IMR-90 (cell line): ENCODE measurements around the gene SFTPA1. TPM values are rescaled to one million over a fixed set of nuclear protein-coding genes. Genes with fewer than 3 reads are reported as not detected.

Source experiments
- ATAC-seq: fragments of 200-7000 bp; cut with Tn5 transposase; 2 replicates; pipeline ENCODE4 v1.9.1; 2020; ENCODE audit warnings: low read depth, mild to moderate bottlenecking, moderate library complexity
- BruUV-seq: library from RNA; stranded (reverse); fragments of 400-500 nt; replicated peaks from 2 replicates; lab custom pipeline; 2021; lab: Mats Ljungman, UMichigan
- CTCF ChIA-PET: fragments of 300-600 bp; formaldehyde crosslinking; extraction: SDS; loops from one replicate; lab custom pipeline; 2021; ENCODE audit warnings: antibody characterized with exemption; lab: Yijun Ruan, JAX
- POLR2A ChIA-PET: fragments of 300-600 bp; sonication (Branson Sonifier 250); formaldehyde crosslinking; loops from one replicate; lab custom pipeline; 2022; ENCODE audit warnings: antibody characterized with exemption; ENCODE audit not compliant: unreplicated experiment; lab: Charles Lee
- DNase-seq: peaks from one replicate; pipeline ENCODE4 v3.0.0; 2013
- H2AFZ ChIP-seq: replicated peaks from 2 replicates; pipeline ENCODE3; 2013; ENCODE audit warnings: low read length, mild to moderate bottlenecking; ENCODE audit not compliant: poor library complexity
- H2AK5ac ChIP-seq: 2 replicates; pipeline ENCODE4 v1.6.1; 2013; ENCODE audit warnings: low read depth, low read length, inconsistent platforms
- H2AK9ac ChIP-seq: replicated peaks from 2 replicates; pipeline ENCODE3; 2013; ENCODE audit warnings: mild to moderate bottlenecking, low read depth, low read length, moderate library complexity; ENCODE audit not compliant: poor library complexity
- H2BK120ac ChIP-seq: 2 replicates; pipeline ENCODE4 v1.6.1; 2013; ENCODE audit warnings: low read depth, low read length, inconsistent platforms
- H2BK15ac ChIP-seq: 3 replicates; pipeline ENCODE4 v1.6.1; 2013; ENCODE audit warnings: low read depth, low read length, inconsistent platforms
- H2BK20ac ChIP-seq: 2 replicates; pipeline ENCODE4 v1.6.1; 2013; ENCODE audit warnings: low read depth, mild to moderate bottlenecking, inconsistent platforms, low read length, moderate library complexity
- H2BK5ac ChIP-seq: 2 replicates; pipeline ENCODE4 v1.6.1; 2013; ENCODE audit warnings: mild to moderate bottlenecking, low read depth, low read length, inconsistent platforms; ENCODE audit not compliant: poor library complexity, severe bottlenecking
- H3K14ac ChIP-seq: replicated peaks from 2 replicates; pipeline ENCODE4 v1.6.1; 2013; ENCODE audit warnings: low read depth, low read length, inconsistent platforms
- H3K18ac ChIP-seq: 2 replicates; pipeline ENCODE4 v1.6.1; 2013; ENCODE audit warnings: low read depth, low read length, control low read depth
- H3K23ac ChIP-seq: 2 replicates; pipeline ENCODE4 v1.6.1; 2013; ENCODE audit warnings: low read depth, low read length, inconsistent platforms
- H3K27ac ChIP-seq: 2 replicates; pipeline ENCODE4 v1.5.1; 2013; ENCODE audit warnings: mild to moderate bottlenecking, control low read depth, low read length; ENCODE audit not compliant: insufficient read depth
- H3K27me3 ChIP-seq: 2 replicates; pipeline ENCODE4 v1.6.1; 2013; ENCODE audit warnings: low read length; ENCODE audit not compliant: control insufficient read depth, insufficient read depth
- H3K36me3 ChIP-seq: 2 replicates; pipeline ENCODE4 v1.6.1; 2013; ENCODE audit warnings: low read length, mixed read lengths; ENCODE audit not compliant: control insufficient read depth, insufficient read depth
- H3K4ac ChIP-seq: 2 replicates; pipeline ENCODE4 v1.6.1; 2013; ENCODE audit warnings: low read depth, low read length, inconsistent platforms
- H3K4me1 ChIP-seq: 2 replicates; pipeline ENCODE4 v1.6.1; 2013; ENCODE audit warnings: low read length, mixed read lengths; ENCODE audit not compliant: control insufficient read depth, insufficient read depth
- H3K4me2 ChIP-seq: 2 replicates; pipeline ENCODE4 v1.6.1; 2013; ENCODE audit warnings: low read depth, mild to moderate bottlenecking, control low read depth, low read length, moderate library complexity
- H3K4me3 ChIP-seq: 2 replicates; pipeline ENCODE4 v1.5.1; 2013; ENCODE audit warnings: low read depth, mild to moderate bottlenecking, control low read depth, low read length, moderate library complexity; ENCODE audit not compliant: insufficient read depth
- H3K56ac ChIP-seq: 2 replicates; pipeline ENCODE4 v1.6.1; 2013; ENCODE audit warnings: low read length, inconsistent platforms; ENCODE audit not compliant: insufficient read depth; ENCODE audit errors: extremely low read depth
- H3K79me1 ChIP-seq, 2 experiments: 2 replicates each; pipeline ENCODE4 v1.6.1; 2013; ENCODE audit warnings: low read length in 2 of 2, inconsistent platforms in 1 of 2, low read depth in 1 of 2
- H3K9ac ChIP-seq: 2 replicates; pipeline ENCODE4 v1.6.1; 2013; ENCODE audit warnings: low read depth, low read length, control low read depth
- H3K9me1 ChIP-seq: 2 replicates; pipeline ENCODE4 v1.6.1; 2013; ENCODE audit warnings: low read length, inconsistent platforms; ENCODE audit not compliant: insufficient read depth
- H3K9me3 ChIP-seq: 2 replicates; pipeline ENCODE4 v1.6.1; 2013; ENCODE audit warnings: low read length; ENCODE audit not compliant: control insufficient read depth, insufficient read depth
- H4K20me1 ChIP-seq: 2 replicates; pipeline ENCODE4 v1.6.1; 2013; ENCODE audit warnings: low read length, inconsistent platforms; ENCODE audit not compliant: insufficient read depth
- H4K5ac ChIP-seq: 2 replicates; pipeline ENCODE4 v1.6.1; 2013; ENCODE audit warnings: mild to moderate bottlenecking, low read depth, low read length, control low read depth
- H4K8ac ChIP-seq, 2 experiments: 2 replicates each; pipeline ENCODE4 v1.6.1; 2013; ENCODE audit warnings: low read depth in 2 of 2, low read length in 2 of 2, control low read depth in 1 of 2, inconsistent platforms in 1 of 2
- H4K91ac ChIP-seq: 2 replicates; pipeline ENCODE4 v1.6.1; 2013; ENCODE audit warnings: low read depth, low read length, inconsistent platforms; ENCODE audit not compliant: insufficient read depth
- CEBPB ChIP-seq: IDR thresholded peaks from 2 replicates; pipeline ENCODE4 v1.6.1; 2012; ENCODE audit warnings: low read depth, low read length, improper control_type of control experiment
- CHD1 ChIP-seq: IDR thresholded peaks from 2 replicates; pipeline ENCODE4 v1.6.1; 2012; ENCODE audit warnings: low read depth, low read length, improper control_type of control experiment
- FOS ChIP-seq: fragments of 150-350 bp; IDR thresholded peaks from 2 replicates; pipeline ENCODE4 v1.6.1; 2016; ENCODE audit warnings: low read depth, low read length
- MAFK ChIP-seq: IDR thresholded peaks from 2 replicates; pipeline ENCODE4 v1.6.1; 2012; ENCODE audit warnings: low read depth, low read length, improper control_type of control experiment
- MAZ ChIP-seq: IDR thresholded peaks from 2 replicates; pipeline ENCODE4 v1.6.1; 2012; ENCODE audit warnings: low read depth, mild to moderate bottlenecking, low read length, improper control_type of control experiment, moderate library complexity, borderline replicate concordance
- MXI1 ChIP-seq: IDR thresholded peaks from 2 replicates; pipeline ENCODE4 v1.6.1; 2012; ENCODE audit warnings: low read depth, mild to moderate bottlenecking, low read length, moderate library complexity, borderline replicate concordance
- NFE2L2 ChIP-seq: fragments of 150-350 bp; IDR thresholded peaks from 2 replicates; pipeline ENCODE4 v1.6.1; 2016; ENCODE audit warnings: low read depth, mild to moderate bottlenecking, low read length
- RAD21 ChIP-seq: IDR thresholded peaks from 2 replicates; pipeline ENCODE4 v1.6.1; 2012; ENCODE audit warnings: low read length, improper control_type of control experiment
- RCOR1 ChIP-seq: IDR thresholded peaks from 2 replicates; pipeline ENCODE4 v1.6.1; 2012; ENCODE audit warnings: mild to moderate bottlenecking, low read length, improper control_type of control experiment; ENCODE audit not compliant: insufficient replicate concordance
- RFX5 ChIP-seq: IDR thresholded peaks from 2 replicates; pipeline ENCODE4 v1.8.0; 2012; ENCODE audit warnings: low read depth, mild to moderate bottlenecking, low read length, moderate library complexity
- SMC3 ChIP-seq: fragments of 150-350 bp; IDR thresholded peaks from 2 replicates; pipeline ENCODE4 v1.6.1; 2016; ENCODE audit warnings: low read depth, mild to moderate bottlenecking, antibody characterized with exemption, low read length, moderate library complexity
- WGBS, 2 experiments: methylation state at CpG; one replicate each; pipeline versions ENCODE4 v1.1.5 to v1.1.7; 2013; ENCODE audit warnings: missing lambda C conversion rate in 2 of 2; ENCODE audit not compliant: insufficient read length in 1 of 2; ENCODE audit errors: extremely low coverage in 2 of 2; 5-methylcytosine and 5-hydroxymethylcytosine counted together
- dilution Hi-C: fragments of 300-500 bp; cut with HindIII; formaldehyde crosslinking; loops from one replicate; pipeline ENCODE4 v1.14.3; 2018; ENCODE audit warnings: low sequenced_read_pairs; ENCODE audit not compliant: unreplicated experiment
- in situ Hi-C: fragments of 300-500 bp; cut with MboI; formaldehyde crosslinking; loops from 3 replicates; pipeline ENCODE4 v1.14.3; 2019; ENCODE audit warnings: low sequenced_read_pairs, inconsistent platforms, mixed read lengths
- intact Hi-C: fragments of 100-400 bp; cut with micrococcal nuclease; formaldehyde crosslinking; loops from 2 replicates; pipeline ENCODE4 v1.10.0; 2022
- polyA plus RNA-seq, 3 experiments: library from polyadenylated mRNA; depleted of rRNA; stranded (reverse); fragments of >200 nt; gene quantifications; 2 replicates each; pipeline ENCODE4 v1.2.3, GENCODE V29; 2012; ENCODE audit warnings: low replicate concordance in 1 of 3
- total RNA-seq: library from RNA; depleted of rRNA; stranded (reverse); fragments of >200 nt; gene quantifications from 2 replicates; pipeline ENCODE4 v1.2.3, GENCODE V29; 2012
- TF ChIP-seq, protein P1 (sequence below): fragments of 150-350 bp; IDR thresholded peaks from 2 replicates; pipeline ENCODE4 v1.6.1; 2016; ENCODE audit warnings: low read depth, mild to moderate bottlenecking, low read length, moderate library complexity, borderline replicate concordance
- TF ChIP-seq, protein P2 (sequence below): conservative IDR thresholded peaks from 2 replicates; pipeline ENCODE4 v1.5.1; 2012; ENCODE audit warnings: mild to moderate bottlenecking, low read depth, low read length, improper control_type of control experiment
- TF ChIP-seq, protein P3 (sequence below): fragments of 150-350 bp; IDR thresholded peaks from 2 replicates; pipeline ENCODE4 v1.6.1; 2017; ENCODE audit warnings: mild to moderate bottlenecking, antibody characterized with exemption, low read length, low read depth

The SFTPA1 gene
- total and polyA plus RNA-seq, 2 of the 4 experiments (the other 2 are of a cell fraction), result not detected

DNA sequence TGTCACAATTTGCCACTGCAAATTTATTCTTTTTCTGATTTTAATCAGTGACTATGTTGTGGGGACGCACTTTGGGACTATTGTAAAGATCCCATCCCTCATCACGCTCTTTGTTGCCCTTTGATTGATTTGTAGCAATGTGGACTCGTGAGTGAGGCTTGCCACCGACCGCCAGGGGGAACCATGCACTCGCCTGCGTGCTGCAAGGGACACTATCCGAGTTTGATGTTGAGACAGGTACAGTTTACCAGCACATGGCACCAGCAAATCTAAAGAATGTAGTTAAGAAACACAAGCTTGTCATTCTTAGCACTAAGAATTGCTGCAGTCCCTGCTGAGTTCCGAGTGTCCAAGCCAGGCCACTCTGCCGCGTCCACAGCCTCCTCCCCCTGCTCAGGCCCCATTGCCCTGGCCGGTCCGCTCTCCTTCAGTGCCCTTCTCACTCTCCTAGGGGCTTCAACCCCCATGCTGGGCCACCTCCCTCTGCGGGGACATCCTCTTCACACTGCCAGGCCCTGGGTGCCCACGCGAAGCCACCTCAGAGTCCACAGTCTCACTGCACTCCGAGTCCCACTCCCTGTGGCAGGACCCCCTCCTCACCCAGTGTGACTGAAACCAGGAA lies 48.5 kb upstream of the SFTPA1 start:
- Histone ChIP-seq H3K9me3 (no peaks in the 10 kb centered on the region), H3K14ac (no peak overlapping the region), H4K20me1 (no peaks in the 10 kb centered on the region), H3K79me1 (no peaks in the 10 kb centered on the region), H4K8ac (no peak overlapping the region), H4K91ac (no peak overlapping the region), H2BK5ac (no peak overlapping the region), H2AK5ac (no peak overlapping the region), H2AFZ (peak overlapping the region; percentile 59), H2AK9ac (no peak overlapping the region), H3K36me3 (no peaks in the 10 kb centered on the region), H3K4ac (no peak overlapping the region), H4K5ac (no peak overlapping the region), H3K4me2 (peak overlapping the region; percentile 69; the same call in 1 of the 2 replicates), H3K9me1 (no peaks in the 10 kb centered on the region), H2BK20ac (no peak overlapping the region), H2BK15ac (no peak overlapping the region), H3K27me3 (peaks cover 12% of the 10 kb centered on the region), H3K23ac (no peak overlapping the region), H3K27ac (no peak overlapping the region), H3K56ac (no peak overlapping the region), H3K4me3 (no peak overlapping the region), H3K4me1 (no peaks in the 10 kb centered on the region), H3K18ac (no peak overlapping the region), H3K9ac (no peak overlapping the region), H2BK120ac (no peak overlapping the region)
- DNase-seq (peak; percentile 54), ATAC-seq (peak; percentile 91)
- BruUV-seq, result no TSS peak
- intact Hi-C loops, result loop anchor here (1.0 kb wide), 2 partner anchors 367 to 485 kb away; no protein-coding TSS in a partner anchor
- ChIA-PET POLR2A (no interaction called here), CTCF (interaction anchor here (0.6 to 0.7 kb wide), 3 partner anchors 8 to 668 kb away, joined by 3 to 4 read pairs (median 3); no protein-coding TSS in a partner anchor)
- WGBS, 2 experiments, result 13% methylated on average over 11 of the region's 17 CpGs; no CpG with 5 or more reads in 1 of the 2 experiments
- TF ChIP-seq, protein P1, sequence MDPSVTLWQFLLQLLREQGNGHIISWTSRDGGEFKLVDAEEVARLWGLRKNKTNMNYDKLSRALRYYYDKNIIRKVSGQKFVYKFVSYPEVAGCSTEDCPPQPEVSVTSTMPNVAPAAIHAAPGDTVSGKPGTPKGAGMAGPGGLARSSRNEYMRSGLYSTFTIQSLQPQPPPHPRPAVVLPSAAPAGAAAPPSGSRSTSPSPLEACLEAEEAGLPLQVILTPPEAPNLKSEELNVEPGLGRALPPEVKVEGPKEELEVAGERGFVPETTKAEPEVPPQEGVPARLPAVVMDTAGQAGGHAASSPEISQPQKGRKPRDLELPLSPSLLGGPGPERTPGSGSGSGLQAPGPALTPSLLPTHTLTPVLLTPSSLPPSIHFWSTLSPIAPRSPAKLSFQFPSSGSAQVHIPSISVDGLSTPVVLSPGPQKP, result no peak
- TF ChIP-seq, protein P2, sequence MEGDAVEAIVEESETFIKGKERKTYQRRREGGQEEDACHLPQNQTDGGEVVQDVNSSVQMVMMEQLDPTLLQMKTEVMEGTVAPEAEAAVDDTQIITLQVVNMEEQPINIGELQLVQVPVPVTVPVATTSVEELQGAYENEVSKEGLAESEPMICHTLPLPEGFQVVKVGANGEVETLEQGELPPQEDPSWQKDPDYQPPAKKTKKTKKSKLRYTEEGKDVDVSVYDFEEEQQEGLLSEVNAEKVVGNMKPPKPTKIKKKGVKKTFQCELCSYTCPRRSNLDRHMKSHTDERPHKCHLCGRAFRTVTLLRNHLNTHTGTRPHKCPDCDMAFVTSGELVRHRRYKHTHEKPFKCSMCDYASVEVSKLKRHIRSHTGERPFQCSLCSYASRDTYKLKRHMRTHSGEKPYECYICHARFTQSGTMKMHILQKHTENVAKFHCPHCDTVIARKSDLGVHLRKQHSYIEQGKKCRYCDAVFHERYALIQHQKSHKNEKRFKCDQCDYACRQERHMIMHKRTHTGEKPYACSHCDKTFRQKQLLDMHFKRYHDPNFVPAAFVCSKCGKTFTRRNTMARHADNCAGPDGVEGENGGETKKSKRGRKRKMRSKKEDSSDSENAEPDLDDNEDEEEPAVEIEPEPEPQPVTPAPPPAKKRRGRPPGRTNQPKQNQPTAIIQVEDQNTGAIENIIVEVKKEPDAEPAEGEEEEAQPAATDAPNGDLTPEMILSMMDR, result peak; percentile 82
- TF ChIP-seq RAD21 (peak; percentile 80), MXI1 (no peak), CEBPB (no peak), FOS (no peak), RFX5 (no peak), MAZ (no peak; the same call in 1 of the 2 replicates), SMC3 (peak; percentile 75), CHD1 (no peak), NFE2L2 (no peak), RCOR1 (no peak), MAFK (no peak)
- TF ChIP-seq, protein P3, sequence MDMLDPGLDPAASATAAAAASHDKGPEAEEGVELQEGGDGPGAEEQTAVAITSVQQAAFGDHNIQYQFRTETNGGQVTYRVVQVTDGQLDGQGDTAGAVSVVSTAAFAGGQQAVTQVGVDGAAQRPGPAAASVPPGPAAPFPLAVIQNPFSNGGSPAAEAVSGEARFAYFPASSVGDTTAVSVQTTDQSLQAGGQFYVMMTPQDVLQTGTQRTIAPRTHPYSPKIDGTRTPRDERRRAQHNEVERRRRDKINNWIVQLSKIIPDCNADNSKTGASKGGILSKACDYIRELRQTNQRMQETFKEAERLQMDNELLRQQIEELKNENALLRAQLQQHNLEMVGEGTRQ, result no peak
- in situ Hi-C loops, result loop anchor here (5.0 to 25.0 kb wide), 2 partner anchors 370 to 700 kb away; no protein-coding TSS in a partner anchor
- dilution Hi-C loops, result no loop called here
